ENCODE measurements around the gene CHMP4B. TPM values are rescaled to one million over a fixed set of nuclear protein-coding genes. Genes with fewer than 3 reads are reported as not detected.

CHMP4B gene
- total and polyA plus RNA-seq, 5 experiments from 2014 or later: 4.0 to 59.5 (median 5.0) TPM

DNA sequence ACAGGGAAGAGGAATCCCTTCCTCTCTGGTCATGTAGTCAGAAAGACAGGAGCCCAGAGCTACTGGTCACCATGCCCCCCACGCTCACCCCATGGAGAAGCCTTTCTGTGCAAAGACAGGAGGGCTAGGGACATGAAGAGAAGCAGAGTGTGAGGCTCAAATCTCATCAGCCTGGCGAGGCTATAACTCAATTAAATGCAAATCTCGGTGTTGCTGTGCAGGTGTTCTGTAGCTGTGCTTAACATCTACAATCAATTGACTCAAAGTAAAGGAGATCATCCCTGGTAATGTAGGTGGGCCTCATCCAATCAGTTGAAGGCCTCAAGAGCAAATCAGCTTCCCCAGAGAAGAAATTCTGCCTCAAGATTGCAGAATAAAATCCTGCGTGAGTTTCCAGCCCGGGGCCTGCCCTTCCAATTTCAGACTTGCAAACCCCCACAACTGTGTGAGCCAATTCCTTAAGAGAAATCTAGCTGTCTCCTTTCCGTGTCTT is 64.4 kb downstream of the CHMP4B start:
- DNase-seq (no peak), ATAC-seq (no peak)
- Mint-ChIP-seq H3K36me3 (peaks cover 0 to 15% (median 0%) of the 10 kb centered on the region in 3 donors), H3K9me3 (peaks cover 0 to 27% (median 11%) of the 10 kb centered on the region in 9 donors), H3K27ac (peak overlapping the region in 1 of 10 donors; percentile 28), H3K4me3 (no peak overlapping the region), H3K27me3 (no peaks in the 10 kb centered on the region), H3K4me1 (peaks cover 0 to 7% (median under 1%) of the 10 kb centered on the region in 4 donors)
- POLR2A ChIA-PET: interaction anchor here (0.7 kb wide), 1 partner anchor 101 kb away, joined by 3 read pairs; no protein-coding TSS in a partner anchor

DNA sequence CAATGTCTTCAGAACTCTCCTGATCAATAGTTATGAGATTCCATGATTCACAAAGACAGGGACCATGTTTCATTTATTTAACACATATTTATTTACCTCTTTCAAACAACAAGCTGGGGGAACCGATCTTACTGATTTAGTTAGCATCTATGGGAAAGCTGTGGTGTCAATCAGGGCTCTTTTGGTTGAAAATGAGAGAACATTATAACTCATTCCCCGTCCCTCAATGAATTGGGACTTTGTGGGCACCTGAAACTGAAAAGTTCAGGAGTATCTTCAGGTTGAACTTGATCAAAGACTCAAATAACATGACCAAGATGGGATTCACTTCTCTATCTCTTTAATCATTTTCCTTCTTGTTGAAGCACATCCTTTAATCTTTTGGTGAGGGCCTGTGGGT is 67.4 kb downstream of the CHMP4B start:
- H3K4me3 Mint-ChIP-seq: no peak overlapping the region
- POLR2A ChIA-PET: no interaction called here
- ATAC-seq: no peak
- no peak for DNase-seq
- peaks cover 0 to 15% (median 0%) of the 10 kb centered on the region in 3 donors for H3K36me3 Mint-ChIP-seq
- peaks cover 0 to 7% (median 0%) of the 10 kb centered on the region in 4 donors for H3K4me1 Mint-ChIP-seq
- peaks cover 0 to 3% (median 0%) of the 10 kb centered on the region in 5 donors for H3K27me3 Mint-ChIP-seq
- H3K9me3 Mint-ChIP-seq: peaks cover 0 to 27% (median 11%) of the 10 kb centered on the region in 9 donors
- no peak overlapping the region for H3K27ac Mint-ChIP-seq

DNA sequence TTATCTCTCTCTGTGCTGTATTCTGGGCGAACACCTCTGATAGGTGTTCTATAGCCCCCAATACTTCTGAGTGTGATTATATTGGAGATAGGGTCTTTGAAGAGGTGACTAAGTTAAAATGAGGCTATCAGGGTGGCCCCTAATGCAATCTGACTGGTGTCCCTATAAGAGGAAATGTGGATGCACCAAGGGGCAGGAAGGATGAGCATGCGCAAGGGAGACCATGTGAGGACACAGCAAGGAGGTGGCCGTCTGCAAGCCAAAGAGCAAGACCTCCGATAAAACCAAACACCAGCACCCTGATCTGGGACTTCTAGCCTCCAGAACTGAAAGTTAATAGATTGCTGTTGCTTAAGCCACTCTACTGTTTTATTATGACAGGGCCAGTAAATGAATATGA is 69.2 kb downstream of the CHMP4B start:
- DNase-seq (no peak), ATAC-seq (no peak)
- POLR2A ChIA-PET: interaction anchor here (0.6 kb wide), 1 partner anchor 260 kb away, joined by 4 read pairs; no protein-coding TSS in a partner anchor
- H3K27ac Mint-ChIP-seq: no peak overlapping the region
- H3K27me3 Mint-ChIP-seq: peaks cover 0 to 3% (median 0%) of the 10 kb centered on the region in 5 donors
- peaks cover 0 to 27% (median 11%) of the 10 kb centered on the region in 9 donors for H3K9me3 Mint-ChIP-seq
- H3K4me1 Mint-ChIP-seq: peaks cover 0 to 6% (median 4%) of the 10 kb centered on the region in 4 donors
- H3K36me3 Mint-ChIP-seq: peaks cover 0 to 15% (median 0%) of the 10 kb centered on the region in 3 donors
- no peak overlapping the region for H3K4me3 Mint-ChIP-seq

DNA sequence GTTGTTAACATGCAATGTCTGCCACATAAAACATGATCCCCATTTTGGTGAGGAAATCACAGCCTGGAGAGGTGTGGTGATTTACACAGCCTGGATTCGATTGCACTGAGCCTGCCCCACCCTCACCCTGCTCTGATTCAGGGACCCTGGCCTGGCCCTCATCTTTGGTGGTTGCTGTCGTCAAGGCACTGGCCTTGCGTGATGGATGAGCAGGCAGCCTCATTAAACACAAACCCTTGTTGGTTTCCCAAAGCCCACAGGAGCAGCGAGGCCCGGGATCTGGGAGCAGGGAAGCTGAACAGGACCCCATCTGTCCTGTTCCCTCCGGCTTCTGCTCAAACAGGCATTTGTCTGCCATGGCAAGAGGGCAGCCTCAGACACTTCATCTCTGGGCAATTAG is 70.8 kb downstream of the CHMP4B start:
- H3K36me3 Mint-ChIP-seq: peaks cover 0 to 15% (median 0%) of the 10 kb centered on the region in 3 donors
- H3K27me3 Mint-ChIP-seq: peaks cover 0 to 3% (median 0%) of the 10 kb centered on the region in 5 donors
- H3K4me3 Mint-ChIP-seq: no peak overlapping the region
- peaks cover 0 to 27% (median 11%) of the 10 kb centered on the region in 9 donors for H3K9me3 Mint-ChIP-seq
- ATAC-seq (no peak), DNase-seq (no peak)
- no peak overlapping the region for H3K27ac Mint-ChIP-seq
- POLR2A ChIA-PET: interaction anchor here (0.6 kb wide), 1 partner anchor 51 kb away, joined by 5 read pairs; no protein-coding TSS in a partner anchor
- peaks cover 0 to 4% (median 3%) of the 10 kb centered on the region in 4 donors for H3K4me1 Mint-ChIP-seq

DNA sequence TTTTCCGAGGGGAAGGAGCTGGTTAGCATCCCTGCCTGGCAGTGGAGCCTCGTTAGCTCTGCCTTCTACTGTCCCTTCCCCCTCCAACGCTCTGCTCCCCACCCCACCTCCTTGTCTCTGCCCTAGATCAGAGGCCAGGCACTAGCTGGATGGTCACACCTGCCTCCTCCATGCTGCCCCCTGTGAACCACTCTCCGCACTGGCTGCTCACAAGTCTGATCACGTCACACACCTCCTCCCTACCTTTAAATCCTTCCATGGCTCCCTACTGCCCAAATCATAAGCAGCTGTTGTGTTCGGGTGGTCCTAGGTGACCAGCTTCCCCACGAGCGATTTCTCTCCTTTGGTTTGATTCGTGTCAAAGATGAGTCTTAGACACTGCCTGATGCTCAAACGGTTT is 71.3 kb downstream of the CHMP4B start:
- Mint-ChIP-seq H3K27me3 (peaks cover 0 to 3% (median 0%) of the 10 kb centered on the region in 5 donors), H3K9me3 (peaks cover 0 to 27% (median 11%) of the 10 kb centered on the region in 9 donors), H3K4me3 (no peak overlapping the region), H3K36me3 (peaks cover 0 to 15% (median 0%) of the 10 kb centered on the region in 3 donors), H3K4me1 (peaks cover 0 to 4% (median 3%) of the 10 kb centered on the region in 4 donors), H3K27ac (peak overlapping the region in 2 of 10 donors; percentile 13 to 55)
- POLR2A ChIA-PET: interaction anchor here (0.6 kb wide), 1 partner anchor 1012 kb away, joined by 3 read pairs; no protein-coding TSS in a partner anchor
- no peak for DNase-seq
- ATAC-seq: no peak

DNA sequence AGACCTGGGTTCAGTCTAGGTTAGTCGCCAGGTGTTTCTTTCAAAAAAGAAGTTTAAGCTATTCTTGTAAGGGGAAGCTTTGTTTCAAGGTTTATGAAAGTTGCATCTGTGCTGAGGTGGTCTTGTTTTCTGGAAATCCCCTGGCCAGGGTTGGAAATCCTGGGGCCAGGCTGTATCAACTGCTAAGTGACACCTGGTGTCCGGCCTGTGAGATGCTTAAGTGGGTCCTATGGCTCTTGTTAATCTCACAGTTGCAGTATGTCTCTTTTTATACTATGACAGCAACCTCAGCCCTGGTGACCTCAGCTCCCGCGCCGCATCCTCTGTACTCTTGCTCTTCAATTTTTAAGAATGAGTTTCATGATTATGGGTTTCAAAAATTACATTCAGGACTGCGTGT is 72.0 kb downstream of the CHMP4B start:
- Mint-ChIP-seq H3K9me3 (peaks cover 0 to 23% (median 10%) of the 10 kb centered on the region in 9 donors), H3K36me3 (peaks cover 0 to 13% (median 0%) of the 10 kb centered on the region in 3 donors), H3K4me3 (no peak overlapping the region), H3K4me1 (peaks cover 0 to 4% (median 3%) of the 10 kb centered on the region in 4 donors), H3K27ac (peak overlapping the region in 1 of 10 donors; percentile 55), H3K27me3 (peaks cover 0 to 3% (median 0%) of the 10 kb centered on the region in 5 donors)
- DNase-seq: no peak
- POLR2A ChIA-PET: interaction anchor here (0.6 kb wide), 1 partner anchor 44 kb away, joined by 4 read pairs; no protein-coding TSS in a partner anchor
- no peak for ATAC-seq

DNA sequence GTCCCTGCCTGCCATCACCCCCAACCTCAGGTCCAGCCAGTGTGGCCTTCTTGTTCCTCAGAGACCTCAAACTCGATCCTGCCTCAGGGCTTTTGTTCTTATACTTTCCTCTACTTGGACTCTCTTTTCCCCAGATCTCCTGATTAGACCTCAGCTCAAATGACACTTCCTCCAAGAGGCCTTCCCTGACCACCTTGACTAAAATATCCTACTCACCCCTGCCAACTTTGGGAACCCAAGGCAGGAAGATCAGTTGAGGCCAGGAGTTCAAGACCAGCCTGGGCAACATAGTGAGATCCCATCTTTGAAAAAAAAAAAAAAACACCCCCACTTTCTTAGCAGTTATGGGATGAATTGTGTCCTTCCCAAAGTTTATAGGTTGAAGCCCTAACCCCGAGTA is 73.5 kb downstream of the CHMP4B start:
- Mint-ChIP-seq H3K9me3 (peaks cover 0 to 10% (median 4%) of the 10 kb centered on the region in 9 donors), H3K36me3 (peaks cover 0 to 6% (median 0%) of the 10 kb centered on the region in 3 donors), H3K27ac (peak overlapping the region in 2 of 10 donors; percentile 59 to 73), H3K4me3 (no peak overlapping the region), H3K4me1 (peaks cover 0 to 4% (median 3%) of the 10 kb centered on the region in 4 donors), H3K27me3 (peaks cover 0 to 3% (median 0%) of the 10 kb centered on the region in 5 donors)
- DNase-seq: no peak
- no peak for ATAC-seq
- POLR2A ChIA-PET: interaction anchor here (0.7 kb wide), 1 partner anchor 77 kb away, joined by 3 read pairs; no protein-coding TSS in a partner anchor

DNA sequence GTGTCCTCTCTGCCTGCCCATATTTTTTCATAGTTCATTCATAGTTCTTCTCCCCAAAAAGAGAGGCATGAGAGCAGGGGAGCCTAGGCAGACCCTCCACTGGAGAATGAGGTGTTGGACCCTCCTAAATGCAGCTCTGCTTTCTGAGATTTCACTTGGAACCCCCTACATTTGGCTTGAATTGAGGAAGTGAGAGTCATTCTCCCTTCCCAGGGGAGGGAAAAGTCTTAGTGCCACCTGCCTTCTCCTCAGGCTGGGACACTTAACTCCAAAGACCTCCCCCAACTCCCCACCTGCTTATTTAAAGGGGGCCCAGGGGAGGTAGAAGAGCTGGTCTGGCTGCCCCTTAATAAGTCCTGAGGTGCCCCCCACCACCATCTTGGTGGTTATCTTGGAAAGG is 78.2 kb downstream of the CHMP4B start:
- Mint-ChIP-seq H3K9me3 (peaks cover 0 to 20% (median 9%) of the 10 kb centered on the region in 9 donors), H3K4me3 (no peak overlapping the region), H3K27ac (peak overlapping the region in 1 of 10 donors; percentile 6), H3K27me3 (peaks cover 0 to 8% (median 0%) of the 10 kb centered on the region in 5 donors), H3K4me1 (peaks cover 0 to under 1% (median 0%) of the 10 kb centered on the region in 4 donors), H3K36me3 (peaks cover 0 to 8% (median 6%) of the 10 kb centered on the region in 3 donors)
- ATAC-seq (no peak), DNase-seq (no peak)
- POLR2A ChIA-PET: interaction anchor here (1.2 kb wide), 1 partner anchor 8 kb away, joined by 3 read pairs; no protein-coding TSS in a partner anchor

DNA sequence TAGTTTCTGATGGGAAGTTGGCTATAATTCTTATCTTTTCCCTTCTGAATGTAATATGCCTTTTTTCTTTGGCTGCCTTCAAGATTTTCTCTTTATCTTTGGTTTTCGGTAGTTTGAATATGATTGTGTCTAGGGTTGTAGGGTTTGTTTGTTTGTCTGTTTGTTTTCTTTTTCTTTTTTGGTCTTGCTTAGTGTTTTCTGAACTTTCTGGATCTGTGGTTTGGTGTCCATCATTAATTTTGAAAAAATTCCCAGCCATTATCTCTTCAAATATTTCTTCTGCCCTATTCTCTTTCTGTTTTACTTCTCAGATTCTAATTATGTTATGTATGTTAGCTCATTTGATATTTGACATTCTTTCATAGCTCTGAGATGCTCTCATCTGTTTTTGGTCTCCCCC is 79.4 kb downstream of the CHMP4B start:
- Mint-ChIP-seq H3K36me3 (peaks cover 0 to 8% (median 6%) of the 10 kb centered on the region in 3 donors), H3K4me3 (no peak overlapping the region), H3K4me1 (no peaks in the 10 kb centered on the region), H3K9me3 (peaks cover 0 to 20% (median 9%) of the 10 kb centered on the region in 9 donors), H3K27me3 (peaks cover 0 to 11% (median 3%) of the 10 kb centered on the region in 5 donors), H3K27ac (no peak overlapping the region)
- POLR2A ChIA-PET: no interaction called here
- no peak for DNase-seq
- ATAC-seq: no peak

DNA sequence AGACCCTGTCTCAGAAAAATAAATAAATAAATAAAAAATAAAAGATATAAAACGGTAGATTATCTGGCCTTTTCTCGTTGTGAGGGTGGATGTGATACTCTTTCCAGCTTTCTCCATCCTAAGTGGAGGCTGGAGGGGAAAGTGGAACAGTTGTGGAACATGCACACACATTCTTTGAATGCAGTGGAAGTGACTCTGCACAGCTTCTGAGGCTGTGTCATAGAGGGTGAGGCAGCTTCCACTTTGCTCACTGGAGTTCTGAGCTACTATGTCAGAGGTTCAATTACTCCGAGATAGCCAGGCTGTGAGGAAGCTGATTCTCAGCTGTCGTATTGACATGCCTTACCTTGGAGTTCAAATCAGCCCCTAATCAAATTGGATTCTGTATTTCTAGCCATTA is 82.2 kb downstream of the CHMP4B start:
- H3K9me3 Mint-ChIP-seq: peaks cover 0 to 20% (median 9%) of the 10 kb centered on the region in 9 donors
- H3K4me3 Mint-ChIP-seq: no peak overlapping the region
- no peaks in the 10 kb centered on the region for H3K4me1 Mint-ChIP-seq
- H3K27me3 Mint-ChIP-seq: peaks cover 3 to 17% (median 13%) of the 10 kb centered on the region in 5 donors
- peaks cover 0 to 8% (median 6%) of the 10 kb centered on the region in 3 donors for H3K36me3 Mint-ChIP-seq
- no peak for ATAC-seq
- H3K27ac Mint-ChIP-seq: no peak overlapping the region
- DNase-seq: no peak
- POLR2A ChIA-PET: no interaction called here

DNA sequence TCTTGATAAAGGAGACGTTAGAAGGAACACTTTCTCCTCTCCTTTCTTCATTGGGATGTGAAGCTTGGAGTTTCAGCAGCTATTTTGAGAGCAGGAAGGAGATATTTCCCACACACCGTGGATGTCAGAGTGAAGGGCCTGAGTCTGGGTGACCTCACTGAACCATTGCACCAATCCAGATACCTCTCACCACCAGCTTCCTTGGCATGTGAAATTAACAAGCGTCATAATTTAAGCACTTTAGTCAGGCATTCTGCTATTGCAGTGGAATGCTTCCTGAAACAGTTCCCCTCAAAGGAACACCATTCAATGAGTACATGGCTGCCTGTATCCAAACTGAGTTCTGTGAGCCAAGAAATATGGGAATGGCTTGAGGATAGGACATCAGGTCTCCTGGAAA is 83.7 kb downstream of the CHMP4B start:
- Mint-ChIP-seq H3K27ac (no peak overlapping the region), H3K36me3 (peaks cover 0 to 8% (median 6%) of the 10 kb centered on the region in 3 donors), H3K4me1 (no peaks in the 10 kb centered on the region), H3K9me3 (peaks cover 0 to 20% (median 9%) of the 10 kb centered on the region in 9 donors), H3K27me3 (peaks cover 3 to 19% (median 13%) of the 10 kb centered on the region in 5 donors), H3K4me3 (no peak overlapping the region)
- POLR2A ChIA-PET: no interaction called here
- DNase-seq (no peak), ATAC-seq (no peak)

DNA sequence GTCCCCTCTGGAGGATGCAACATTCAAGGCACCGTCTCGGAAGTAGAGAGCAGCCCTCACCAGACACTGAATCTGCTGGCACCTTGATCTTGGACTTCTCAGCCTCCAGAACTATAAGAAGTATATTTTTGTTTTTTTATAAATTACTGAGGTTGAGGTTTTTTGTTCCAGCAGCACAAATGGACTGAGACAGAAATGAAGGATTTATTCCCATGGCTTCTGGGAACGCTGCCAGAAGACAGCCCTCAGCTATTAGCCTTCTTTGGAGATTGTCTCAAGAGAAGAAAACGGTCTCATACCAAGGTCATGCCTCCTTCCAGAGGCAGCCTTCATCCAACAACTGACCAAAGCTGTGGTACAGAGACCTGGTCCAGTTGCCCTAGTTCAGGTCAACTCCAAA is 85.4 kb downstream of the CHMP4B start:
- no peak overlapping the region for H3K4me3 Mint-ChIP-seq
- peaks cover 3 to 22% (median 14%) of the 10 kb centered on the region in 5 donors for H3K27me3 Mint-ChIP-seq
- DNase-seq (no peak), ATAC-seq (no peak)
- H3K27ac Mint-ChIP-seq: no peak overlapping the region
- POLR2A ChIA-PET: no interaction called here
- H3K36me3 Mint-ChIP-seq: no peaks in the 10 kb centered on the region
- peaks cover 0 to 5% (median 1%) of the 10 kb centered on the region in 9 donors for H3K9me3 Mint-ChIP-seq
- no peaks in the 10 kb centered on the region for H3K4me1 Mint-ChIP-seq

DNA sequence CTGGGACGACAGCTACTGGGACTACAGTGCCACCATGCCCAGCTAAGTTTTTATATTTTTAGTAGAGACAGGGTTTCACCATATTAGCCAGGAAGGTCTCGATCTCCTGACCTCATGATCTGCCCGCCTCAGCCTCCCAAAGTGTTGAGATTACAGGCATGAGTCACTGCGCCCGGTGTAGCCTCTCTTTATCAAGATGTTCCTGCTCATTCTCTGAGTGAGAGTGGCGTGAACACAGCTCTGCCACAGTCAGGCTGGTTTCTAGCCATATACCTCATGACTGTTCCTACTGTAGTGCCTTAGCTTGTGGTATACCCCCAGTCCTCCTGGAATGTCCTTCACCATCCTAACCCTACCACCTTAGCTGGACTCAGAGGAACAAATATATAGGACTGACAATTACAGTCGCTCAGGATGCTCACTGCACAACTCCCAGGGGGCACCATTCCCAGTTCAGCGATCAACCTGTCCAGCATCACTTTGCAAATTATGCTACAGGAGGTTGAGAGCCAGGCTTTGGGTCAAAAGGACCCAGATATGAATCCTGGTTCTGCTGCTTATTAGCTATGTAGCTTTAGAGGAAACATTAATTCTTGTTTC is 86.3 kb downstream of the CHMP4B start:
- Mint-ChIP-seq H3K9me3 (peaks cover 0 to 4% (median 0%) of the 10 kb centered on the region in 9 donors), H3K27me3 (peaks cover 5 to 25% (median 23%) of the 10 kb centered on the region in 5 donors), H3K4me3 (no peak overlapping the region), H3K27ac (peak overlapping the region in 1 of 10 donors; percentile 7), H3K4me1 (no peaks in the 10 kb centered on the region), H3K36me3 (no peaks in the 10 kb centered on the region)
- DNase-seq: no peak
- POLR2A ChIA-PET: interaction anchor here (1.2 kb wide), 1 partner anchor 9 kb away, joined by 3 read pairs; no protein-coding TSS in a partner anchor
- ATAC-seq: no peak

Data from naive thymus-derived CD8-positive, alpha-beta T cell (primary cell).